HUES6 (cell line): ENCODE data around the gene LFNG.
"Not testable (repeated sequence)": the region's sequence is repeated elsewhere in the genome, so short reads cannot be mapped to it uniquely, and the experiment has no call there.

Experiments
- H3K27ac ChIP-seq: 2 replicates; pipeline ENCODE4 v1.7.0; 2013; ENCODE audit warnings: low read depth, mild to moderate bottlenecking, low read length, inconsistent platforms
- H3K27me3 ChIP-seq: 2 replicates; pipeline ENCODE4 v1.6.1; 2013; ENCODE audit warnings: low read length; ENCODE audit not compliant: control insufficient read depth, insufficient read depth
- H3K36me3 ChIP-seq: 2 replicates; pipeline ENCODE4 v1.6.1; 2013; ENCODE audit warnings: low read length; ENCODE audit not compliant: control insufficient read depth, insufficient read depth
- H3K4me1 ChIP-seq: 2 replicates; pipeline ENCODE4 v1.6.1; 2013; ENCODE audit warnings: low read length; ENCODE audit not compliant: control insufficient read depth, insufficient read depth
- H3K4me3 ChIP-seq: 2 replicates; pipeline ENCODE4 v1.5.1; 2013; ENCODE audit warnings: low read depth, low read length
- H3K9ac ChIP-seq: one replicate; pipeline ENCODE4 v1.6.1; 2013; ENCODE audit warnings: mild to moderate bottlenecking, low read length
- H3K9me3 ChIP-seq: 2 replicates; pipeline ENCODE4 v1.6.1; 2013; ENCODE audit warnings: low read depth, low read length; ENCODE audit not compliant: control insufficient read depth, insufficient read depth

The LFNG gene

DNA sequence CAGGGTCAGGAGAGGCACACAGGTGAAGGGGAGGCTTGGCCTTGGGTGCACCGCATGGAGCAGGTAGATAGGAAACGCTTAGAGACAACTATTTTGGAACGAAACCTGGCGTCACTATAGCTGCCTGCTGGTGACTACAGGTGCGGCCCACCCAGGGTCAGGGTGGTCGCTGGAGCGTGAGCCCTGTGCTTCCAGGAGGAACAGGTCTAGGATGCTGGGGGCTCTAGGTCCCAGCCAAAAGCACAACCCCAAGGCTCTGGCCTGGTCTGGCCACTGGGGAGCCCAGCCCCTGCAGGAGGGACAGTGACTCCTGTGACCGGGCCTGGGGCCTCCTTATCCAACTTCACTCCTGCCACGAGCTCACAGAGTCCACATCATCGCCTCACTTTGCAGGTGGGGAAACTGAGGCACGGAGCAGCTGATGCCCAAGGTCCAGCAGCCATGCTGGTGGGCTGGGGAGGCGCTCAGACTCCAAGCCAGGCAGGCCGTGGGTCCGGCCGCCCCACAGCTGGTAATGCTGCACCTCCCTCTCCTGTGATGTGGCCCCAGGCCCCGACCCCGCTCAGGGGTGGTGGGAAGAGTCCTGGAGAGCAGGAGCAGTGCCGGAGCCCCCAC, 9.0 kb downstream of the LFNG start:
- H3K27ac ChIP-seq = 0 out of 2 replicates have a peak overlapping the region, but pooled peaks have one; percentile 5
- H3K9me3 ChIP-seq = no peaks in the 10 kb centered on the region
- H3K4me1 ChIP-seq = peaks cover 62% of the 10 kb centered on the region
- H3K9ac ChIP-seq = no peak overlapping the region
- H3K27me3 ChIP-seq = peaks cover 2% of the 10 kb centered on the region; the same call in 1 of the 2 replicates
- peaks cover 20% of the 10 kb centered on the region for H3K36me3 ChIP-seq
- no peak overlapping the region for H3K4me3 ChIP-seq

DNA sequence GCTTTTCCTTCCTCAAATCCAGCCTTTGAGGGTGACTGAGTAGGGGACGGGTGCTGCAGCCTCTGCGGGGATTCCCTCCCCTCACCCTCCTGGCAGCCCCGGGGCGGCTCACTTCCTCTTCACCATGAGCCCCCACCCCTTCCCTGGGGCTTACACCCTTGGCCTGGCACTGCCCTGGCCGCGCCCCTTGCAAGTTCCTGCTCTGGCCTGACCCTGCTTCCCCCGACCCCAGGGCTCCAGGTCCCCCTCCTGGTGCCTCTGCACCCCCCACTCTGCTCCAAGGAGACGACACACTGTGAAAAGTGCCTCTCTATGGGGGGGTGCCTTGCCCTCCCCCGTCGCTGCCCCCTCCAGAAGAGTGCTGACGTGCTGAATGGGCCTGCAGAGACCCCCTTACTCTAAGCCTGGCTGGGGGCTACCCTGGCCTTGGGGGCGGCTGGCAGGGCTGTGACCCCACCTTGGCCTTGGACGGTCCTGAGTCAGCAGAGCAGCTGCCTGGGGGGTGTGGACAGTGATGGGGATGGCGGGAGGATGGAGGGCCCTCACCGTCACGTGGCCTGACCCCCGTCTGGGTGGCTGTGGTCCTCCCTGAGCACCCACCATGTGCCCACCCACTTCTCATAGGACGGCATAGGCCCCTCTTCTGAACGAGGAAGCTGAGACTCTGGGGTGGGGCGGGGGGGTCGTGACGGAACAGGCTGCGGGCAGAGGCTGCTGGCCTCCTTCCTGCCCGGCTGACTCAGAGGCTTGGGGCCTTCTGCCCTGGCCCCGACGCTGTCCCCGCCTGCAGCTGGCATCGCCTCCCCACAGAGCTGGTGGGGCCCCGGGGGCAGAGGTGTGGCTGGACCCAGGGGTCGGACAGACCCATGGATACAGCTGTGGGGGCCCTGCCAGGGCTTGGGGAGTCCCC, 9.8 kb downstream of the LFNG start:
- Histone ChIP-seq H3K9ac (no peak overlapping the region), H3K9me3 (no peaks in the 10 kb centered on the region), H3K4me3 (no peak overlapping the region), H3K27me3 (no peaks in the 10 kb centered on the region; the same call in 1 of the 2 replicates), H3K36me3 (peaks cover 20% of the 10 kb centered on the region), H3K4me1 (peaks cover 53% of the 10 kb centered on the region), H3K27ac (no peak overlapping the region)

DNA sequence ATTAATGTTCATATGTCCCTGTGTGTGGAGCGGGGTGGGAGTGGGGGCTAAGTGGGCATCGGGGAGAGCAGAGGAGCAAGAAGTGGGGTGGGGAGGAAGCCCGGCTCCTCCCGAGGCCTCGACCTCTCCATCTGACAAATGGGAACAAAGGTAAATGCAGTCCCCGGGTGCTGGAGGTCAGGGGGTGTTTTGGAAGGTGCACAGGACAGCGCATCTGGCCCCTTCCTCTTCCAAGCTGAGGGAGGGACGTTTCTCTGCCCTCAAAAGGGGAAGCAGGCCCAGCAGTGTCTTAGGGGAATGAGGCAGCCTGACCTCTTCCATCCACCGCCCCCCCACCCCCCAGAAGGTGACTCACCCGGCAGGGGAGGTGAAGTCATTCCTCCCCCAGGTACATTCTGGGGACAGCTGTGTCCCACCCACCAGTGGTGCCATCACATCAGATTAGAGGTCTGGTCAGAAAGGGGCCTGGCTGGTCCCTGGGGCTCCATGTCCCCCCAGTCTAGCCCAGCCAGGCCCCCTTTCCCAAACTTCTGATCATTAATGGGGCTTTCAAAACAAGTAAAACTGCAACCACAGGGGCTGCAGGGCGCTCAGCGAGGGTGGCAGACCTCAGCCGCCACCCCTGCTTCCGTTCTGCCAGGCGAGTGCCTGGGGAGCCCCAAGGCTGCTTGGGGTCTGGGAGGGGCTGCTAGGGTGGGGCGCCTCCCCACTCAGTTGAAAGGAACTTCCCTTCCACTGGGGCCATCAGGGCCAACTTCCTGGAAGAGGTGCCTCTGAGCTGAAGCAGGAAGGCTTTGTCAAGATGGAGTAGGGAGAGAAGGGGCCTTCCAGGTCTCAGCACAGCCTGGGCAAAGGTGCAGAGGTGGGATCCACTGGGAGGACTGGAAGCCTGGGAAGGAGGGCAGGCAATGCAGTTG, 10.8 kb downstream of the LFNG start:
- H3K4me3 ChIP-seq = no peak overlapping the region

DNA sequence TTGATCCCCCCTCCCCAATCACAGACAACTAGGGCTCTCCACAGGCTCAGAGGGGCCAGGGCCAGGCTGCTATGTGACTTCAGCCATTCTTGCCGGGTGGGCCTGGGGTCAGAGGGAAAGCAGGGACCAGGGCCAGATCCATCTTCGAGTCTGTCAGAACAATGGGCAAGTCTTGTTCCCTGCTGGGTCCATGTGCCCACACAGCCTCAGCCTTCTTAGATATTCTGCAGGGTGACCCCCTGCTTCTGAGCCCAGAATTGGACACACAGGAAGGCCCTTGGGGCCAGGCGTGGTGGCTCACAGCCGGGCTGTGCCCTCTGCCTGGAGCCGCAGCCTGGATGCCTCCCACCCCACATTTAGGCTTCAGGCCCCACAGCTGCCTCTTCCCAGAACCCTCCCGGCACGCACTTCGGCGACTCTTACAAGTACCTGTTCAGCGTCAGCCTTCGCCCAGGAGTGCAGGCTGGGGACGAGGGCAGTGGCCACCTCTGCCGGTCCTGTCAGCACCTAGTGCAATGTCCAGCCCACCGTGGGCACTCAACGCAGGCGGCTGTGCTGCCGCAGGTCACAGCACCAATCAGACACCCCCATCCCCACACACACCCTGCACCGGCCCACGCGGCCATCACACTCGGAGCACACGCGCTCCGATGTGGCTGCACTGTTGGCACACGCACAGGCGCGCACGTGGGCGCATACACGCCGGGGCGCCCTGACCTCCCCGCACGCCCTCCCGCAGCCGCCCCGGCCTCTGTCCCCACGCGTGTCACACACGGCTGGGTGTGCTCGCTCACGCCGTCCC, 11.6 kb downstream of the LFNG start:
- Histone ChIP-seq H3K36me3 (peaks cover 17% of the 10 kb centered on the region), H3K4me1 (peaks cover 37% of the 10 kb centered on the region)
- not testable (repeated sequence) for H3K9me3 ChIP-seq, H3K27ac ChIP-seq, H3K9ac ChIP-seq, H3K27me3 ChIP-seq, H3K4me3 ChIP-seq

More for the DNA sequence above, 10.8 kb downstream of the LFNG start:
- no peak overlapping the region for H3K9ac ChIP-seq
- H3K27ac ChIP-seq = no peak overlapping the region
- no peaks in the 10 kb centered on the region for H3K9me3 ChIP-seq
- H3K27me3 ChIP-seq = no peaks in the 10 kb centered on the region
- H3K36me3 ChIP-seq = peaks cover 20% of the 10 kb centered on the region
- peaks cover 46% of the 10 kb centered on the region for H3K4me1 ChIP-seq

DNA sequence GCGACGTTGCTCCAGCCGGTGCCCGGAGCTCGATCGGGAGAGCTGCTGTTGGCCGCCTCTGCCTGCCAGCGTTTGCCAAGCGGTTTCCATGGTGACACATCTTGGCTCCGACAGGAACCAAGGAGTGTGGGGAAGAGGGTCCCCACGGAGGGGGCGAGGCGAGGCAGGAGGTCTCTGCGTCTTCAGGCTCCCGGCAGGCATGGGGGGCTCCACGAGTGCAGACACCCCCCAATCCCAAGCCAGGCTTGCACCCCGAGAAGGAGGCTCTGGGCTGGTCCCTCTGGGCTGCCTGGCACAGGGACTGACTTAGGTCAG, 12.2 kb downstream of the LFNG start:
- H3K4me1 ChIP-seq = peaks cover 32% of the 10 kb centered on the region
- not testable (repeated sequence) for H3K9me3 ChIP-seq, H3K27ac ChIP-seq, H3K4me3 ChIP-seq, H3K27me3 ChIP-seq, H3K9ac ChIP-seq
- peaks cover 12% of the 10 kb centered on the region for H3K36me3 ChIP-seq

DNA sequence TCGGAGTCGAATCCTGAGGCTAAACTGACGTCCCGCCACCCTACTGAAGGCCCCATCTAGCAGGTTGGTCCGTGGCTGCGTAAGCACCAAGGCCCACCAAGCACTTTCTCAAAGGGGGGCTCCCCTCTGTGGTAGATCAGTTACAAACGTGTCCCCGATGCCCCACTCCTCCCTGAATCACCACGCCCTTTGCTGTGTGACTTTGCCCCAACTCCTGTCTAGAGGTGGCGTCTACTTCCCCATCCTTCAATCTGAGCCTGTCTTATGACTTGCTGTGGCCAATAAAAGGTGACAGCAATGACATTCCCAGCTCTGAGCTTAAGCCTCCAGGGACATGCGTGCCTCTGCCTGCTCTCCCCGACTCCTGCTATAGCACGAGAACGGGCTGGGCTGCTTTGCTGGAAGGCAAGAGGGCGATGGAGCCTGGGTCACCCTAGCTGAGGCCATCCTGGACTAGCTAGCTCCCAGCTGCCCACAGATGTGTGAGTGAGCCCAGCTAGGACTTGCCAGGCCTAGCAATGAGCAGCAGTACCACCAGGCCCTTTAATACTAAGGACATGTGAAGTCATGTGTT, 12.7 kb downstream of the LFNG start:
- H3K27ac ChIP-seq, H3K4me3 ChIP-seq, H3K27me3 ChIP-seq, H3K9ac ChIP-seq, H3K36me3 ChIP-seq, H3K9me3 ChIP-seq: not testable (repeated sequence)
- peaks cover 28% of the 10 kb centered on the region for H3K4me1 ChIP-seq

DNA sequence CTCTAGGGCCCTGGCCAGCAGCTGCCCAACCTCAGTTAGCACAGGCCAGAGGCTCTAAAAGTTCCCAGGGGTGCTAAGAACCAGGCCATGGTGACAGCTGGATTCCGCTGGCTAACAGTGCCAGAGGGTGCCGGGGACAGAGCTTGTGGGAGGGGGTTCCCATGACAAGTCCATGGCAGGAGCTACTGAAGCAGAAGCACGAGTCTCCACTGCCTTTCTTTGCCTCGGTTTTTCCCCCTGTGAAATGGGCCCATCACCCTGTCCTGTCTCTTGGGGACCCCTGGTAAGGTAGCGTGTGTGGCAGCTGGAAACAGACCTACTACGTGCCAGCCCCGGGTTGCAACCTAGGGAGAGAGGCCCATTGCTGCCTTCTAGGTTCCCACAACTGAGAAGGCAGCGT, 13.2 kb downstream of the LFNG start:
- H3K9me3 ChIP-seq, H3K4me3 ChIP-seq, H3K27me3 ChIP-seq, H3K36me3 ChIP-seq, H3K27ac ChIP-seq, H3K9ac ChIP-seq: not testable (repeated sequence)
- H3K4me1 ChIP-seq = peaks cover 22% of the 10 kb centered on the region

DNA sequence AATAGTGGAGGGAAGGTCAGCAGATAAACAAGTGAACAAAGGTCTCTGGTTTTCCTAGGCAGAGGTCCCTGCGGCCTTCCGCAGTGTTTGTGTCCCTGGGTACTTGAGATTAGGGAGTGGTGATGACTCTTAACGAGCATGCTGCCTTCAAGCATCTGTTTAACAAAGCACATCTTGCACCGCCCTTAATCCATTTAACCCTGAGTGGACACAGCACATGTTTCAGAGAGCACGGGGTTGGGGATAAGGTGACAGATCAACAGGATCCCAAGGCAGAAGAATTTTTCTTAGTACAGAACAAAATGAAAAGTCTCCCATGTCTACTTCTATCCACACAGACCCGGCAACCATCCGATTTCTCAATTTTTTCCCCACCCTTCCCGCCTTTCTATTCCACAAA, 14.0 kb downstream of the LFNG start:
- not testable (repeated sequence) for H3K27ac ChIP-seq, H3K9me3 ChIP-seq, H3K9ac ChIP-seq, H3K4me3 ChIP-seq, H3K27me3 ChIP-seq
- peaks cover 13% of the 10 kb centered on the region for H3K36me3 ChIP-seq
- peaks cover 15% of the 10 kb centered on the region for H3K4me1 ChIP-seq

DNA sequence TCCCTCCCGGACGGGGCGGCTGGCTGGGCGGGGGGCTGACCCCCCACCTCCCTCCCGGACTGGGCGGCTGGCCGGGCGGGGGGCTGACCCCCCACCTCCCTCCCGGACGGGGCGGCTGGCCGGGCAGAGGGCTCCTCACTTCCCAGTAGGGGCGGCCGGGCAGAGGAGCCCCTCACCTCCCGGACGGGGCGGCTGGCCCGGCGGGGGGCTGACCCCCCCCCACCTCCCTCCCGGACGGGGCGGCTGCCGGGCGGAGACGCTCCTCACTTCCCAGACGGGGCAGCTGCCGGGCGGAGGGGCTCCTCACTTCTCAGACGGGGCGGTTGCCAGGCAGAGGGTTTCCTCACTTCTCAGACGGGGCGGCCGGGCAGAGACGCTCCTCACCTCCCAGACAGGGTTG, 14.6 kb downstream of the LFNG start:
- H3K27me3 ChIP-seq, H3K4me1 ChIP-seq: not testable (repeated sequence)

DNA sequence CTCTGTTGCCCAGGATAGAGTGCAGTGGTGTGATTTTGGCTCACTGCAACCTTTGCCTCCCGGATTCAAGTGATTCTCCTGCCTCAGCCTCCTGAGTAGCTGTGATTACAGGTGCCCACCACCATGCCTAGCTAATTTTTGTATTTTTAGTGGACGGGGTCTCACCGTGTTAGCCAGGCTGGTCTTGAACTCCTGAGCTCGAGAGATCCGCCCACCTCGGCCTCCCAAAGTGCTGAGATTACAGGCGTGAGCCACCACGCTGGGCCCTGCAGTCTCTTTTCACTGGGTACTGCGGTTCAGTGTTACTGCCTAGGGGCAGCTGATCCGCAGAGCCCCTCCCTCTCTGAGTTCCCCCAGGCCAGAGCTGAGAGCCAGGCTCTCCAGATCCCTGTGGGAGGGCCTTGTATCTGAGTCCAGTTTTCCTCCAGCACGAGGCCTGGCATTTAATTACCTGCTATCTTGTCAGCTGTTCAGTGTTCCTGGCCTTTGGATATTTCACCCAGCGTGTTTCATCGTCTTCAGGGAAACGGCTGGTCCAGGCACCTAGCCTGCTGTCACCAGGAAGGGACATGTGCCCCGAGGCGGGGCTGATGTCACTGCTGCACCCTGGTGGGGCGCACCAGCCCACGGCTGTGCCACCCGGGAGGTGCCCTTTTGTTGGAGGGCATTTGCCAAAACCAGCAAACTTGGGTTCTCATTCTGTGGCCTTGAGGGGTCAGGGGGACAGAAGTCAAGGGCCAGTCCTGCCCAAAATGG, 16.5 kb downstream of the LFNG start:
- not testable (repeated sequence) for H3K4me3 ChIP-seq, H3K4me1 ChIP-seq, H3K27ac ChIP-seq, H3K27me3 ChIP-seq, H3K9me3 ChIP-seq, H3K9ac ChIP-seq
- H3K36me3 ChIP-seq = peaks cover 33% of the 10 kb centered on the region

More for the DNA sequence above, 14.6 kb downstream of the LFNG start:
- H3K27ac ChIP-seq, H3K9me3 ChIP-seq, H3K4me3 ChIP-seq, H3K9ac ChIP-seq: not testable (repeated sequence)
- peaks cover 16% of the 10 kb centered on the region for H3K36me3 ChIP-seq
